Mammary epithelial cell (primary cell): ENCODE data around the gene MED12L.

Experiments
- EZH2 ChIP-seq: IDR thresholded peaks from 2 replicates; pipeline ENCODE4 v1.6.1; 2012; ENCODE audit warnings: low read length, inconsistent platforms, borderline replicate concordance
- TF ChIP-seq, protein P1 (sequence below), 2 donors: IDR thresholded peaks in 1 of 2; conservative IDR thresholded peaks in 1 of 2; 2 replicates each; pipeline ENCODE4 v1.5.1; 2011 to 2012; ENCODE audit warnings: inconsistent platforms in 2 of 2, low read length in 2 of 2, mild to moderate bottlenecking in 2 of 2, control low read depth in 1 of 2, low read depth in 1 of 2; ENCODE audit not compliant: insufficient read depth in 1 of 2; ENCODE audit errors: extremely low read depth in 1 of 2

DNA sequence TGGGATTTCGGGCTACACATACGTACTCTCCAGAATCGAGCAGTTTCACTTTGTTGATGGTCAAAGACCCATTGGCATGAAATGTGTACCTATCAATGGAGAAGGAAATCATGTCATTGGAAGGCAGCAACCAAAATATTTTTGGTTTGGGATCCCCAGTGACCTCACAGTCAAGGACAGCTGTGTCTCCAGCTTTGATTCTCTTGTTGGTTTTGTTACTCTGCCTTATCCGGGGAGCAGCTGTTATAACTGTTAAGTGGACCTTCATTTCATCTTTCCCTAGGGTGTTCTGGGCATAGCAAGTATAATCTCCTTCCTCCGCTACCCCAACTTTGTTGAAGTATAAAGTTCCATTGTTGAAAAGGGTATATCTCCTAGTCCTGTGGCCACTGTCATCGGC, 352.4 kb downstream of the MED12L start:
- TF ChIP-seq, protein P1, sequence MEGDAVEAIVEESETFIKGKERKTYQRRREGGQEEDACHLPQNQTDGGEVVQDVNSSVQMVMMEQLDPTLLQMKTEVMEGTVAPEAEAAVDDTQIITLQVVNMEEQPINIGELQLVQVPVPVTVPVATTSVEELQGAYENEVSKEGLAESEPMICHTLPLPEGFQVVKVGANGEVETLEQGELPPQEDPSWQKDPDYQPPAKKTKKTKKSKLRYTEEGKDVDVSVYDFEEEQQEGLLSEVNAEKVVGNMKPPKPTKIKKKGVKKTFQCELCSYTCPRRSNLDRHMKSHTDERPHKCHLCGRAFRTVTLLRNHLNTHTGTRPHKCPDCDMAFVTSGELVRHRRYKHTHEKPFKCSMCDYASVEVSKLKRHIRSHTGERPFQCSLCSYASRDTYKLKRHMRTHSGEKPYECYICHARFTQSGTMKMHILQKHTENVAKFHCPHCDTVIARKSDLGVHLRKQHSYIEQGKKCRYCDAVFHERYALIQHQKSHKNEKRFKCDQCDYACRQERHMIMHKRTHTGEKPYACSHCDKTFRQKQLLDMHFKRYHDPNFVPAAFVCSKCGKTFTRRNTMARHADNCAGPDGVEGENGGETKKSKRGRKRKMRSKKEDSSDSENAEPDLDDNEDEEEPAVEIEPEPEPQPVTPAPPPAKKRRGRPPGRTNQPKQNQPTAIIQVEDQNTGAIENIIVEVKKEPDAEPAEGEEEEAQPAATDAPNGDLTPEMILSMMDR (conservative IDR thresholded peaks at IDR 0.05 in 1 of 2, IDR thresholded peaks at IDR 0.05 in 1 of 2; ENCODE audit: extremely low read depth in 1 of 2, insufficient read depth in 1 of 2, low read depth in 1 of 2, low read length in 2 of 2), result no peak
- TF ChIP-seq EZH2, result no peak
